Ovary (tissue), 9 donors: Measurements from ENCODE around the gene DDX6. TPM values are rescaled to one million over a fixed set of nuclear protein-coding genes. Genes with fewer than 3 reads are reported as not detected.
"Not testable (repeated sequence)": the region's sequence is repeated elsewhere in the genome, so short reads cannot be mapped to it uniquely, and the experiment has no call there.

ENCODE experiments used
- DNase-seq, 5 donors: peaks; one replicate each; pipeline ENCODE4 v3.0.0-alpha.2; 2019 to 2020
- H3K27ac ChIP-seq, 2 donors: fragments of 200-600 bp; one replicate each; pipeline versions ENCODE4 v1.5.1 to v1.8.0; 2019 to 2022
- H3K27me3 ChIP-seq: fragments of 200-600 bp; one replicate; pipeline ENCODE4 v1.8.0; 2022
- H3K36me3 ChIP-seq: fragments of 200-600 bp; sonication (generic); one replicate; pipeline ENCODE4 v1.5.1; 2019
- H3K4me1 ChIP-seq: one replicate; pipeline ENCODE4 v1.8.1; 2013; ENCODE audit warnings: mild to moderate bottlenecking, moderate library complexity; ENCODE audit not compliant: insufficient read depth
- H3K4me3 ChIP-seq: fragments of 200-600 bp; sonication (generic); one replicate; pipeline ENCODE4 v1.5.1; 2017
- H3K9me3 ChIP-seq, 2 donors: fragments of 200-600 bp in 1 of 2; sonication (generic) in 1 of 2; one replicate each; pipeline versions ENCODE4 v1.5.1 to v1.8.1; 2013 to 2019; ENCODE audit warnings: mild to moderate bottlenecking in 1 of 2, moderate library complexity in 1 of 2
- EP300 ChIP-seq: sonication (generic); formaldehyde crosslinking; IDR thresholded peaks from one replicate; pipeline ENCODE4 v1.6.1; 2017; ENCODE audit warnings: antibody characterized with exemption
- POLR2A ChIP-seq: fragments of 450-650 bp; IDR thresholded peaks from one replicate; pipeline ENCODE4 v1.6.1; 2017; ENCODE audit warnings: antibody characterized with exemption, mild to moderate bottlenecking, moderate library complexity
- WGBS, 3 donors: extraction: QIAGEN DNeasy Blood & Tissue Kit in 1 of 3; methylation state at CpG; one replicate each; pipeline versions ENCODE4 v1.1.5 to v1.1.7; 2013 to 2017; 5-methylcytosine and 5-hydroxymethylcytosine counted together
- intact Hi-C, 4 donors: fragments of 100-400 bp; cut with DNase I; formaldehyde crosslinking; loops; one replicate each; pipeline versions ENCODE4 v1.11.0 to v1.15.1; 2022 to 2023
- polyA plus RNA-seq, 2 donors: library from polyadenylated mRNA; stranded (reverse); fragments of 200-250 nt in 1 of 2; fragments of 350-450 nt in 1 of 2; fragmentation: Illumina TruSeq in 1 of 2; extraction: RNeasy Lipid Tissue Mini Kit (QIAGEN cat#74804) in 1 of 2; gene quantifications; one replicate each; pipeline ENCODE4 v1.2.3, GENCODE V29; 2013 to 2014
- total RNA-seq, 7 donors: library from RNA; depleted of rRNA in 2 of 7; stranded (reverse); fragments of >200 nt in 2 of 7; fragmentation: NEBNext Ultra II Directional in 3 of 7; extraction: Animal tissue kit (Norgen Biotek cat#: 25700) in 3 of 7; gene quantifications; one replicate each; pipeline versions ENCODE4 v1.1.0 to v1.2.4, GENCODE V29; 2016 to 2023
- TF ChIP-seq, protein P1 (sequence below), 3 donors: fragments of 450-650 bp in 2 of 3; fragments of 200-600 bp in 1 of 3; IDR thresholded peaks; one replicate each; pipeline versions ENCODE4 v1.5.1 to v1.8.0; 2016 to 2022; ENCODE audit warnings: antibody characterized with exemption in 3 of 3, mild to moderate bottlenecking in 1 of 3
- donor health status: DM: no; HTN: no; CAD: no; lungs with moderate emphysema.
- donor health status: DM: no; HTN: no; CAD: no.
- donor health status: Bipolar disorder and iron deficiency.
- donor health status: DM: yes; HTN: yes; CAD: no.
- donor health status: DM: no; HTN: no; CAD: no.
- donor health status: DM: yes; HTN: yes; CAD: no.

The DDX6 gene
- total and polyA plus RNA-seq, 9 donors: 33.9 to 212 (median 143) TPM

GRCh38 chr11:118789501-118790356, 1.2 kb downstream of the DDX6 start:
- Histone ChIP-seq H3K36me3 (no peaks in the 10 kb centered on the region), H3K4me1 (peaks cover 18% of the 10 kb centered on the region), H3K4me3 (peak overlapping the region; percentile 71), H3K9me3 (no peaks in the 10 kb centered on the region), H3K27ac (peak overlapping the region; percentile 99), H3K27me3 (no peaks in the 10 kb centered on the region)
- TF ChIP-seq EP300 (no peak), POLR2A (no peak)
- TF ChIP-seq, protein P1, sequence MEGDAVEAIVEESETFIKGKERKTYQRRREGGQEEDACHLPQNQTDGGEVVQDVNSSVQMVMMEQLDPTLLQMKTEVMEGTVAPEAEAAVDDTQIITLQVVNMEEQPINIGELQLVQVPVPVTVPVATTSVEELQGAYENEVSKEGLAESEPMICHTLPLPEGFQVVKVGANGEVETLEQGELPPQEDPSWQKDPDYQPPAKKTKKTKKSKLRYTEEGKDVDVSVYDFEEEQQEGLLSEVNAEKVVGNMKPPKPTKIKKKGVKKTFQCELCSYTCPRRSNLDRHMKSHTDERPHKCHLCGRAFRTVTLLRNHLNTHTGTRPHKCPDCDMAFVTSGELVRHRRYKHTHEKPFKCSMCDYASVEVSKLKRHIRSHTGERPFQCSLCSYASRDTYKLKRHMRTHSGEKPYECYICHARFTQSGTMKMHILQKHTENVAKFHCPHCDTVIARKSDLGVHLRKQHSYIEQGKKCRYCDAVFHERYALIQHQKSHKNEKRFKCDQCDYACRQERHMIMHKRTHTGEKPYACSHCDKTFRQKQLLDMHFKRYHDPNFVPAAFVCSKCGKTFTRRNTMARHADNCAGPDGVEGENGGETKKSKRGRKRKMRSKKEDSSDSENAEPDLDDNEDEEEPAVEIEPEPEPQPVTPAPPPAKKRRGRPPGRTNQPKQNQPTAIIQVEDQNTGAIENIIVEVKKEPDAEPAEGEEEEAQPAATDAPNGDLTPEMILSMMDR (IDR thresholded peaks at IDR 0.05): no peak
- WGBS, 3 donors: 1 to 3% (median 1%) methylated on average over 18 of the region's 18 CpGs
- no peak for DNase-seq
- intact Hi-C loops: loop anchor here (2.0 to 10.0 kb wide), 4 partner anchors 95 to 143 kb away; partner anchors contain the start of gene BCL9L (in 1 of the 4)

DNA sequence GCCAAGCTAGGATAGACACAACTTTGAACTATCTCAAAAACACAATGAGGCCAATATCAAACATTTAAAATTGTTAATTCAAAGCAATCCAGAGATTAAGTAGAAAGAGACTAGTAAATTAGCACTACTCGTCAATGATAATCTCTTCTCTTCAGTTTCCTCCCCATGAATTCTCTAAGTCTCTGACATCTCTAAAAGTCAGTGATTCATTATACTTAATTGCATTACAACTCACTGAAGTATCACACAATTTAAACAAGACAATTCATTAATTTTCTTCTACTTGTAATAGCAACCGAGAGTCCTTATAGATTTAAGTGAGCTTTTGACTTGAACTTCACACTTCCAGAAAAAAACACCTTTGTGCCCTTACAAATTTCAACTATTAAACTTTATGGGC, 4.3 kb downstream of the DDX6 start:
- 20 to 29% (median 28%) methylated on average over 2 of the region's 2 CpGs for WGBS, 3 donors
- intact Hi-C loops: loop anchor here in 2 of 4 donors (5.0 to 10.0 kb wide), 2 partner anchors 92 to 146 kb away; no protein-coding TSS in a partner anchor
- Histone ChIP-seq H3K9me3 (no peaks in the 10 kb centered on the region), H3K27ac (no peak overlapping the region), H3K27me3 (no peaks in the 10 kb centered on the region), H3K36me3 (no peaks in the 10 kb centered on the region), H3K4me1 (peaks cover 15% of the 10 kb centered on the region), H3K4me3 (no peak overlapping the region)
- no peak for DNase-seq
- no peak for TF ChIP-seq EP300

- 27 to 38% (median 32%) methylated on average over 3 of the region's 3 CpGs for WGBS, 3 donors
- H3K27me3 ChIP-seq: no peaks in the 10 kb centered on the region
- intact Hi-C loops: loop anchor here in 2 of 4 donors (5.0 to 10.0 kb wide), 2 partner anchors 91 to 147 kb away; no protein-coding TSS in a partner anchor
- H3K4me1 ChIP-seq: peaks cover 15% of the 10 kb centered on the region
- no peak for DNase-seq
- TF ChIP-seq POLR2A (no peak), EP300 (no peak)
- TF ChIP-seq, protein P1 (IDR thresholded peaks at IDR 0.05): no peak
- no peaks in the 10 kb centered on the region for H3K9me3 ChIP-seq
- no peak overlapping the region for H3K27ac ChIP-seq
- H3K36me3 ChIP-seq: no peaks in the 10 kb centered on the region
- no peak overlapping the region for H3K4me3 ChIP-seq
These were observed 5.6 kb downstream of the DDX6 start for GRCh38 chr11:118785362-118785761.

GRCh38 chr11:118783724-118784495, 7.1 kb downstream of the DDX6 start:
- DNase-seq: no peak
- TF ChIP-seq EP300: no peak
- no peak for TF ChIP-seq POLR2A
- TF ChIP-seq, protein P1 (IDR thresholded peaks at IDR 0.05): no peak
- no peak overlapping the region for H3K27ac ChIP-seq
- no peaks in the 10 kb centered on the region for H3K36me3 ChIP-seq
- intact Hi-C loops: loop anchor here in 1 of 4 donors (10.0 kb wide), 1 partner anchor 89 kb away; no protein-coding TSS in a partner anchor
- 81 to 83% (median 82%) methylated on average over 8 of the region's 8 CpGs for WGBS, 3 donors
- H3K27me3 ChIP-seq: no peaks in the 10 kb centered on the region
- H3K9me3 ChIP-seq: no peaks in the 10 kb centered on the region
- H3K4me1 ChIP-seq: peaks cover 15% of the 10 kb centered on the region
- H3K4me3 ChIP-seq: no peak overlapping the region

GRCh38 chr11:118783324-118783723, 7.6 kb downstream of the DDX6 start:
- not testable (repeated sequence) for H3K36me3 ChIP-seq, DNase-seq, H3K27me3 ChIP-seq, H3K4me3 ChIP-seq, H3K27ac ChIP-seq, H3K9me3 ChIP-seq
- intact Hi-C loops: loop anchor here in 1 of 4 donors (10.0 kb wide), 1 partner anchor 89 kb away; no protein-coding TSS in a partner anchor
- peaks cover 12% of the 10 kb centered on the region for H3K4me1 ChIP-seq
- WGBS, 3 donors: 80 to 90% (median 84%) methylated on average over 5 of the region's 5 CpGs
